ENCODE measurements around the gene PTPRE. TPM values are rescaled to one million over a fixed set of nuclear protein-coding genes. Genes with fewer than 3 reads are reported as not detected.

Gene PTPRE
- total and polyA plus RNA-seq, 7 donors = 0.48 to 4.5 (median 2.7) TPM

- Histone ChIP-seq H3K27ac (no peak overlapping the region), H3K36me3 (ENCODE audit: insufficient read depth in 1 of 2, low read depth in 1 of 2) (no peaks in the 10 kb centered on the region), H3K4me1 (no peaks in the 10 kb centered on the region), H3K4me3 (no peak overlapping the region), H3K9me3 (no peaks in the 10 kb centered on the region), H3K27me3 (ENCODE audit: insufficient read depth in 3 of 3, low read length in 2 of 3) (no peaks in the 10 kb centered on the region)
- no peak for TF ChIP-seq CTCF (IDR thresholded peaks at IDR 0.05)
- ATAC-seq (no peak), DNase-seq (no peak)
- WGBS, 3 donors = 79 to 85% (median 82%) methylated on average over 7 of the region's 7 CpGs
- intact Hi-C loops (cut with DNase I) = no loop called here
These were observed 107.3 kb downstream of the PTPRE start for GRCh38 chr10:128014236-128014635.

GRCh38 chr10:128016423-128017060 is 109.6 kb downstream of the PTPRE start:
- Histone ChIP-seq H3K27ac (no peak overlapping the region), H3K4me3 (no peak overlapping the region), H3K27me3 (ENCODE audit: insufficient read depth in 3 of 3, low read length in 2 of 3) (peaks cover 0 to 2% (median 0%) of the 10 kb centered on the region in 3 donors), H3K4me1 (no peaks in the 10 kb centered on the region), H3K36me3 (ENCODE audit: insufficient read depth in 1 of 2, low read depth in 1 of 2) (no peaks in the 10 kb centered on the region), H3K9me3 (no peaks in the 10 kb centered on the region)
- no peak for TF ChIP-seq CTCF (IDR thresholded peaks at IDR 0.05)
- DNase-seq = no peak
- intact Hi-C loops (cut with DNase I) = no loop called here
- WGBS, 3 donors = 92 to 96% (median 95%) methylated on average over 12 of the region's 12 CpGs
- ATAC-seq = no peak

GRCh38 chr10:128017822-128018221 is 110.9 kb downstream of the PTPRE start:
- ATAC-seq (no peak), DNase-seq (no peak)
- Histone ChIP-seq H3K9me3 (no peaks in the 10 kb centered on the region), H3K4me1 (no peaks in the 10 kb centered on the region), H3K4me3 (no peak overlapping the region), H3K27me3 (ENCODE audit: insufficient read depth in 3 of 3, low read length in 2 of 3) (peaks cover 0 to 2% (median 0%) of the 10 kb centered on the region in 3 donors), H3K36me3 (ENCODE audit: insufficient read depth in 1 of 2, low read depth in 1 of 2) (no peaks in the 10 kb centered on the region), H3K27ac (no peak overlapping the region)
- WGBS, 3 donors = 26 to 45% (median 26%) methylated on average over 14 of the region's 14 CpGs
- TF ChIP-seq CTCF (IDR thresholded peaks at IDR 0.05) = no peak
- intact Hi-C loops (cut with DNase I) = no loop called here

GRCh38 chr10:128018236-128018635 is 111.3 kb downstream of the PTPRE start:
- Histone ChIP-seq H3K27ac (no peak overlapping the region), H3K9me3 (no peaks in the 10 kb centered on the region), H3K4me1 (no peaks in the 10 kb centered on the region), H3K36me3 (ENCODE audit: insufficient read depth in 1 of 2, low read depth in 1 of 2) (no peaks in the 10 kb centered on the region), H3K4me3 (no peak overlapping the region), H3K27me3 (ENCODE audit: insufficient read depth in 3 of 3, low read length in 2 of 3) (peaks cover 0 to 2% (median 0%) of the 10 kb centered on the region in 3 donors)
- DNase-seq = no peak
- 17 to 33% (median 29%) methylated on average over 13 of the region's 13 CpGs for WGBS, 3 donors
- ATAC-seq = no peak
- TF ChIP-seq CTCF (IDR thresholded peaks at IDR 0.05) = no peak
- intact Hi-C loops (cut with DNase I) = no loop called here

GRCh38 chr10:128018691-128019090 is 111.8 kb downstream of the PTPRE start:
- H3K27me3 ChIP-seq (ENCODE audit: insufficient read depth in 3 of 3, low read length in 2 of 3) = peaks cover 0 to 2% (median 0%) of the 10 kb centered on the region in 3 donors
- H3K4me3 ChIP-seq = no peak overlapping the region
- no peaks in the 10 kb centered on the region for H3K4me1 ChIP-seq
- H3K9me3 ChIP-seq = no peaks in the 10 kb centered on the region
- no peak overlapping the region for H3K27ac ChIP-seq
- no peak for ATAC-seq
- TF ChIP-seq CTCF (IDR thresholded peaks at IDR 0.05) = no peak
- 52 to 68% (median 66%) methylated on average over 2 of the region's 2 CpGs for WGBS, 3 donors
- no peak for DNase-seq
- H3K36me3 ChIP-seq (ENCODE audit: insufficient read depth in 1 of 2, low read depth in 1 of 2) = no peaks in the 10 kb centered on the region
- intact Hi-C loops (cut with DNase I) = no loop called here
